Measurements from ENCODE around the gene SLC2A5.

The SLC2A5 gene

DNA sequence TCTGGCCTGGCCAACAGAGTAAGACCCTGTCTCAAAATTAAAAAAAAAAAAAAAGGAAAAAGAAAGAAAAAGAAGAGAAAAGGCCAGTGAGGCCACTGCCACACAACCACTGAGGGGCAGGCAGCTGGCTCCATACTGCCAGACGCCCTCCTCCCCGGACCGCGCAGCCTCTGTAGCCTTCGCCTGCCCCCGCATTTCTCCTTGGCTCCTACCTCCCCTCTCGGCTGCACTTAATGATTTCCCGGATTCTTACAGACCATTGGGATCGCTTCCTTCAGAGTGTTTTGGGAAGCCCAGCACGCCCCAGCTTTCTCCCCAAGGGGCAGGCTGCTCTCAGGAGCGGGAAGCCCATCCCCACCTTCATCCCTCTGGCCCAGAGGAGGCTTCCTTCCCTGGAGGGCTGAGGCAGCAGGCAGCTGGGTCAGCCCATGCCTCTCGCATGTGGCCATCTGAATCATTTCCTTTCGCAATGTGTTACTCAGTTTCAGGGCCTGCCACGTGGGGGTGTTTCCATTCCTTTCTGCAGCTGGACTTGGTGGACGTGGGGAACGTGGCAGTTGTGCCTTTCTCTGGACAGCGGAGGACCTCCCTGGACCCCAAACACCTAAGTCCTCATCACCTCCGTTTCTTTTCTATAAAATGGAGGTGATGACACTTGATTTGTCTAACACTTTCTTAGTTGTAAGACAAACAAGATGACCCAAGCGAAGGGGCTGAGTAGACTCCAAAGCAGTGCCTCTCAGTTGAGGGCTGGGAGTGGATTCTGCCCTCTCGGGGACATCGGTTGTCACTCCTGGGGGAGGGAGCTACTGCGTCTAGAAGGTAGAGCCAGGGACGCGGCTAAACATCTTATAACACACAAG, 2.3 kb downstream of the SLC2A5 start:
- Histone ChIP-seq H3K4me3 (ENCODE audit: low read length) (no peak overlapping the region), H2AFZ (ENCODE audit: low read depth, low read length) (no peak overlapping the region), H3K4me1 (ENCODE audit: insufficient read depth, low read length) (peaks cover 2% of the 10 kb centered on the region), H3K27me3 (ENCODE audit: insufficient read depth, low read length) (no peaks in the 10 kb centered on the region), H3K9me3 (ENCODE audit: low read length) (no peaks in the 10 kb centered on the region), H3K36me3 (ENCODE audit: insufficient read depth, low read length) (no peaks in the 10 kb centered on the region)

DNA sequence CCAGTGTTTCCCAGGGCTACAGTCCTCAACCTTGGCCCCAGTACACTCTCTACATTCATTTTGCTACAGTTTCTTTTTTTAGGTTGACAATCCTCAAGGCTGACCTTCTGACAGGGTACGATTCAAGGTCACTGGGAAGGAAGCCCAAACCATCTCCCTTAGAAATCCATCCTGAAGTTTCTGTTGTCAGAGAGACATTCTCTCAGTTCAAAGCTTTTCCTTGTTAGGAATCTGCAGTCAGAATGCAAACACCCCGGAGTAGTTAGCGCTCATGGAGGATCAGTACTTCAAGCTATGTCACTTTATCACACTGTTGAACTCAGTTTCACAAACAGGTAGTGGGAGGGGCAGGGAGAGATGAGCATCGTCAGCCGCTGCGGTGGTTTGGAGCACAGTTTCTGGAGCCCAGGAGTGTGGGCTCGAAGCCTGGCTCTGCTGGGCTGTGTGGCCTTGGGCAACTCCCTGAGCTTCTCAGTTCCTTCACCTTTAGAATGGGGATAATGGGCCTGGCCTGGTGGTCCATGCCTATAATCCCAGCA, 4.2 kb downstream of the SLC2A5 start:
- H3K36me3 ChIP-seq (ENCODE audit: insufficient read depth, low read length): no peaks in the 10 kb centered on the region
- no peak overlapping the region for H3K4me3 ChIP-seq (ENCODE audit: low read length)
- no peaks in the 10 kb centered on the region for H3K9me3 ChIP-seq (ENCODE audit: low read length)
- no peaks in the 10 kb centered on the region for H3K27me3 ChIP-seq (ENCODE audit: insufficient read depth, low read length)
- peaks cover 2% of the 10 kb centered on the region for H3K4me1 ChIP-seq (ENCODE audit: insufficient read depth, low read length)
- H2AFZ ChIP-seq (ENCODE audit: low read depth, low read length): no peak overlapping the region

DNA sequence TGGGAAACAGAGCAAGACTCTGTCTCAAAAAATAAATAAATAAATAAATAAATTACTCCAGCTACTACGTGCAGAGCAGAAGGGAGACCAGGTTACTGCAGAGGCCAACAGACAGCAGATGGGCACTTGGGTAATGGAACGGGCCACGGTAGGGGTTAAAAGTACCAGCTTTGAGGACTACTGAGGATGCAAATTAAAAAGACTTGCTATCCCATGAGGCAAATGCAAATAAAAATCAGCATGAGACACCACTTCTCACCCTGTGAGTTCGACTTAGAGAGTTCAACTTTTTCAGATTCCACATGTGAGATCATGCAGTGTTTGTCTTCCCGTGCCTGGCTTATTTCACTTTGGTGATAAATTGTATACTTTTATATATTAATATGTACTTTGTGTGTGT, 6.6 kb downstream of the SLC2A5 start:
- Histone ChIP-seq H3K4me3 (ENCODE audit: low read length) (no peak overlapping the region), H3K36me3 (ENCODE audit: insufficient read depth, low read length) (no peaks in the 10 kb centered on the region), H2AFZ (ENCODE audit: low read depth, low read length) (no peak overlapping the region), H3K9me3 (ENCODE audit: low read length) (no peaks in the 10 kb centered on the region), H3K27me3 (ENCODE audit: insufficient read depth, low read length) (no peaks in the 10 kb centered on the region), H3K4me1 (ENCODE audit: insufficient read depth, low read length) (peaks cover 2% of the 10 kb centered on the region)

DNA sequence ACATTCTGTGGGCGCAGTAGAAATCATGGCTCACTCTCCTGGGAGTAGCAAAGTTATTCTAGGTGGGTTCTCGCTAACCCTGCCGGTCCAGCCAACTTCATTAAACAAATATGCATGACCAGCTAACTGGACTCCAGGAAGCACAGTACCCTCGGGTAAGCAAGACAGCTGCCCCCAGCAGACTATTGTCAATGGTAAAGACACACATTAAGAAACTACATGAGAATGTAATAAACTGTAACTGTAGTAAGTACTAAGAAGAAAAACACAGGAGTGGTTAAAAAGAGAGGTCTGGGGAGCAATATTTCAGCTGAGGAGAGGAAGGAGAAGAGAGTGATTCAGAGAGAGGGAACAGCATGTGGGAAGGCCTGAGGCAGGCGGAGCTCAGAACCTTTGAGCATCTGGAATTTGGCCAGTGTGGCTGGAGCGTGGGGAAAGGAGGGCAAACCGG, 7.4 kb downstream of the SLC2A5 start:
- Histone ChIP-seq H3K27me3 (ENCODE audit: insufficient read depth, low read length) (no peaks in the 10 kb centered on the region), H3K4me3 (ENCODE audit: low read length) (no peak overlapping the region), H3K4me1 (ENCODE audit: insufficient read depth, low read length) (peaks cover 2% of the 10 kb centered on the region), H3K9me3 (ENCODE audit: low read length) (no peaks in the 10 kb centered on the region), H2AFZ (ENCODE audit: low read depth, low read length) (no peak overlapping the region), H3K36me3 (ENCODE audit: insufficient read depth, low read length) (no peaks in the 10 kb centered on the region)

DNA sequence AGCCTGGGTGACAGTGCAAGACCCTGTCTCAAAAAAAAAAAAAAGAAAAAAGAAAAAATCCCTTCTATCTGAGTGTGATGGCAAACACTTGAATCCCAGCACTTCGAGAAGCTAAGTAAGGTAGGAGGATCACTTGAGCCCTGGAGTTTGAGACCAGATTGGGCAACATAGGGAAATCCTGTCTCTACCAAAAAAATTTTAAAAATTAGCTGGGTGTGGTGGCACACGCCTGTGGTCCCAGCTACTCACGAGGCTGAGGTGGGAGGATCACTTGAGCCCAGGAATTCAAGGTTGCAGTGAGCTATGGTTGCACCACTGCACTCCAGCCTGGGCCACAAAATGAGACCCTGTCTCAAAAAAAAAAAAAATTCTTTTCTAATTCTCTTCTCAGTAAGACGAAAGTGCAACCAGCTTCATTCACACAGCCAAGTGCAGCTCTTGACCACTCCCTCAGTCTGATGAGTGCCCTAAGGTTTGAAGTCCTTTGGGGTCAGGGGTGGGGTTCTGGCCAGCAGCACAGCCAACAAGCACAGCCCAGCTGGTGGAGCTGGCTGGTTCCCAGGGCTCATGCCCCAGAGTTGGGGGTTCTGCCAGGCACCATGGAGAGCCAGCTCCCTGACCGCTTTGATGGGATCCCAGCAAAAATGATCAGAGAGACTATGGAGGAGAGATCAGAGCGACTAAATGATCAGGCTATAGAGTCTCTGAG, 8.0 kb downstream of the SLC2A5 start:
- Histone ChIP-seq H3K9me3 (ENCODE audit: low read length) (no peaks in the 10 kb centered on the region), H2AFZ (ENCODE audit: low read depth, low read length) (no peak overlapping the region), H3K4me3 (ENCODE audit: low read length) (no peak overlapping the region), H3K36me3 (ENCODE audit: insufficient read depth, low read length) (no peaks in the 10 kb centered on the region), H3K27me3 (ENCODE audit: insufficient read depth, low read length) (no peaks in the 10 kb centered on the region), H3K4me1 (ENCODE audit: insufficient read depth, low read length) (peaks cover 2% of the 10 kb centered on the region)

DNA sequence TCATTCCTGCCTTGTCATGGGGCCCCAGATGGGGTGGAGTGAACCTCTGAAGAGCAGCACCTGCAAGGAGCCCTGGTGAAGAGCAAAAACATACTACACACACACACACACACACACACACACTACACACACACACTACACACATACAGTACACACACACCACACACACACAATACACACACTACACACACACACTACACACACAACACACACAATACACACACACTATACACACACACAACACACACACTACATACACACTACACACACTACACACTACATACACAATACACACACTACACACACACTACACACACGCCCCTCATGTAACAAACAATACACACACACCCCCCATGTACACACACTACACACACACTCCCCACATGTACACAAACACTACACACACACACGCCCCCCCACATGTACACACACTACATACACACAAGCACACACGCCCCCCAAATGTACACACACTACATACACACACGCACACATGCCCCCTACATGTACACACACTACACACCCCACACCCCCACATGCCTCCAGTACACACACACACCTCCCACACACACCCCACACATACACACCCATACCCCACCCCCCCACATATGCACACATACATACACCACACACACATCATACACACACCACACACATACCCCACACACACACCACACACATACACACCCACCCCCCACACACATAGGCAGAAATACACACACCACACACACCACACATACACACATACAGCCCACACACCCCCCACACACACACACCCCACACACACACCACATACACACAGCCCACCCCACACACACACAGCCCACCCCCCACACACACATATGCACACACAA, 9.3 kb downstream of the SLC2A5 start:
- Histone ChIP-seq H3K4me3 (ENCODE audit: low read length) (no peak overlapping the region), H3K36me3 (ENCODE audit: insufficient read depth, low read length) (no peaks in the 10 kb centered on the region), H3K9me3 (ENCODE audit: low read length) (no peaks in the 10 kb centered on the region), H3K4me1 (ENCODE audit: insufficient read depth, low read length) (peaks cover 2% of the 10 kb centered on the region), H2AFZ (ENCODE audit: low read depth, low read length) (no peak overlapping the region), H3K27me3 (ENCODE audit: insufficient read depth, low read length) (no peaks in the 10 kb centered on the region)

DNA sequence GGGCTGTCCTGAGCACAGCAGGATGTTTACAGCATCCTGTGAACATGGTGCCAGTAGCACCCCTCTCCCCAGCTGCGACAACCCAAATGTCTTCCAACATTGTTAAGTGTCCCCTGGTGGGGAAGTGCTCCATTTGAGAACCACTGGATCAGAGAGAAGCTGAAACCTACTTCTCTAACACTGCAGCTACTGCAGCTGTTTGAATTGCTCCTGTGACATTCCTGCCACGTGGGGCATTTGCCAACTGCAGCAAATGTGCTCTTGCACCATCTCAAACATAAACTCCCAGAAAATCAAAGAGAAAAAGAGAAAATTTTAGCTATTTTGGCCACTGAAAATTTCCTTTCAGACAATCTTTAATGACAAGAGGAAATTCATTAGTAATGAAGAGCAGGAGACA, 11.0 kb downstream of the SLC2A5 start:
- no peaks in the 10 kb centered on the region for H3K9me3 ChIP-seq (ENCODE audit: low read length)
- H3K4me3 ChIP-seq (ENCODE audit: low read length): no peak overlapping the region
- H3K4me1 ChIP-seq (ENCODE audit: insufficient read depth, low read length): no peaks in the 10 kb centered on the region
- no peaks in the 10 kb centered on the region for H3K27me3 ChIP-seq (ENCODE audit: insufficient read depth, low read length)
- no peak overlapping the region for H2AFZ ChIP-seq (ENCODE audit: low read depth, low read length)
- H3K36me3 ChIP-seq (ENCODE audit: insufficient read depth, low read length): no peaks in the 10 kb centered on the region

DNA sequence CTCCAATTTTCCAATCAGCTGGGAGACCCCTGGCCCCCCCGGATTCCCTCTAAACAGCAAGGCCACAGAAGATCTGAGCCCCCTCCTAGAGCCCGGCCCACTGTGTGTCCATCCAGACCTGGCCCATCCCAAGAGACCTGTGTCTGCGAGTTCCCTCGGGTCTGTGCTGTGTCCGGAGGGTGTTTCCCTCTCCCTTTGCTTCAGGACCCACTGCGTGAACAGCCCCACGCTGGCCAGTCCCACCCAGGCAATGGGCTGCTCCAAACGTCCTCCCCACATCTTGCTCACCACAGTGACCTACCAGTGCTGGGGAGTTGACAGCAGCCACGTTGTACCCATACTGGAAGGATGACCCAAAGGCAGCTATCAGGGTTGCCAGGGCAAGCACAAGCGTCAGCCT, 11.6 kb downstream of the SLC2A5 start:
- no peaks in the 10 kb centered on the region for H3K27me3 ChIP-seq (ENCODE audit: insufficient read depth, low read length)

DNA sequence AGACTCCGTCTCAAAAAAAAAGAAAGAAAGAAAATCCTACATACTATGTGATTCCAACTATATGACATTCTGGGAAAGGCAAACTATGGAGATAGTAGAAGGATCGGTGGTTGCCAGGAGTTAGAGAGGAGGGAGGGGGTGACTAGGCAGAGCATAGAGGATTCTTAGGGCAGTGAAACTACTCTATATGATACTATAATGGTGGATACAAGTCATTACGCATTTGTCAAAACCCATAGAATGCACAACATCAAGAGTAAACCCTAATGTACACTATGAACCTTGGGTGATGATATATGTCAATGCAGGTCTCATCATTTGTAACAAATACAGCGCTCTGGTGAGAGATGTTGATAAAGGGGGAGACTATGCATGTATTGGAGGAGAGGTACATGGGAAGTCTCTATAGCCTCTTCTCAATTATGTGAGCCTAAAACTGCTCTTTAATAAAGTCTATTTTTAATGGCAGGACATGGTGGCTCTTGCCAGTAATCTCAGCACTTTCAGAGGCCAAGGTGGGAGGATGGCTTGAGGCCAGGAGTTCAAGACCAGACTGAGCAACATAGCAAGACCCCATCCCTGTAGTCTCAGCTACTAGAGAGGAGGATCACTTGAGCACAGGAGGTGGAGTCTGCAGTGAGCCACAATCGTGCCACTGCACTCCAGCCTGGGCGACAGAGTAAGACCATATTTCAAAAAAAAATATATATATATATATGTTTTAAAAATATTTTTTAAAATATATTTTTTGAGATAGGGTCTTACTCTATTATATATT, 17.0 kb downstream of the SLC2A5 start:
- H3K4me1 ChIP-seq (ENCODE audit: insufficient read depth, low read length): no peaks in the 10 kb centered on the region
- H3K4me3 ChIP-seq (ENCODE audit: low read length): no peak overlapping the region
- H3K27me3 ChIP-seq (ENCODE audit: insufficient read depth, low read length): no peaks in the 10 kb centered on the region
- no peaks in the 10 kb centered on the region for H3K36me3 ChIP-seq (ENCODE audit: insufficient read depth, low read length)
- H2AFZ ChIP-seq (ENCODE audit: low read depth, low read length): no peak overlapping the region
- no peaks in the 10 kb centered on the region for H3K9me3 ChIP-seq (ENCODE audit: low read length)

More for the DNA sequence above, 11.6 kb downstream of the SLC2A5 start:
- Histone ChIP-seq H3K4me3 (ENCODE audit: low read length) (no peak overlapping the region), H3K4me1 (ENCODE audit: insufficient read depth, low read length) (no peaks in the 10 kb centered on the region), H2AFZ (ENCODE audit: low read depth, low read length) (no peak overlapping the region), H3K9me3 (ENCODE audit: low read length) (no peaks in the 10 kb centered on the region), H3K36me3 (ENCODE audit: insufficient read depth, low read length) (no peaks in the 10 kb centered on the region)

DNA sequence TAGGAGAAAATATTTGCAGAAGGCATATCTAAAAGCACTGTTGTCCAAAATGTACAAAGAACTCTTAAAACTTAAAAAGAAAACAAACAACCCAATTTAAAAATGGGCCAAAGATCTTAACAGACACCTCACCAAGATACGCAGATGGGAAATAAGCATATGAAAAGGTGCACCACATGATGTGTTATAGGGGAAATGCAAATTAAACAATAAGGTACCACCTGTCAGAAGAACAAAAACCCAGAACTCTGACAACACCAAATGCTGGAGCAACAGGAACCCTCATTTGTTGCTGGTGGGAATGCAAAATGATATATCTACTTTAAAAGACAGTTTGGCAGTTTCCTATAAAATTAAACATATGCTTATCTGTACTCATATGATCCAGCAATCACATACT, 18.1 kb downstream of the SLC2A5 start:
- Histone ChIP-seq H3K27me3 (ENCODE audit: insufficient read depth, low read length) (no peaks in the 10 kb centered on the region), H3K9me3 (ENCODE audit: low read length) (no peaks in the 10 kb centered on the region), H3K4me3 (ENCODE audit: low read length) (no peak overlapping the region), H3K4me1 (ENCODE audit: insufficient read depth, low read length) (no peaks in the 10 kb centered on the region), H3K36me3 (ENCODE audit: insufficient read depth, low read length) (no peaks in the 10 kb centered on the region), H2AFZ (ENCODE audit: low read depth, low read length) (no peak overlapping the region)

DNA sequence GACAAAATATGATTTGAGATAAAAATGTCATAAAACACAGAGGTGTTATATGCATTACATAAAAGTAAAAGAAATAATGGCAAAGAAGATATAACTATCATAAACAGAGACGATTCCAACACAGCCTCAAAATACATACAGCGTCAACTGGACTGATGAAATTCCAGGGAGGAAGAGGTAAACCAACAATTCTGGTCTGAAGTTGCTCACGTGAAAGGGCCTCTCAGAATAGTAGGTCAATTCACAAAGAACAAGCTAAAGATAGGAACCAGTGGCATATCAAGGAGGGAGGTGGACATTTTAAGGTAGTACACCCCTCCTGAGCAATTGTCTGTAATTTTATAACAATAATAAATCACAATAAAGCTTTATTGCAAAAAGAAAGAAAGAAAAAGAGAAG, 18.6 kb downstream of the SLC2A5 start:
- Histone ChIP-seq H3K9me3 (ENCODE audit: low read length) (no peaks in the 10 kb centered on the region), H3K36me3 (ENCODE audit: insufficient read depth, low read length) (no peaks in the 10 kb centered on the region)

DNA sequence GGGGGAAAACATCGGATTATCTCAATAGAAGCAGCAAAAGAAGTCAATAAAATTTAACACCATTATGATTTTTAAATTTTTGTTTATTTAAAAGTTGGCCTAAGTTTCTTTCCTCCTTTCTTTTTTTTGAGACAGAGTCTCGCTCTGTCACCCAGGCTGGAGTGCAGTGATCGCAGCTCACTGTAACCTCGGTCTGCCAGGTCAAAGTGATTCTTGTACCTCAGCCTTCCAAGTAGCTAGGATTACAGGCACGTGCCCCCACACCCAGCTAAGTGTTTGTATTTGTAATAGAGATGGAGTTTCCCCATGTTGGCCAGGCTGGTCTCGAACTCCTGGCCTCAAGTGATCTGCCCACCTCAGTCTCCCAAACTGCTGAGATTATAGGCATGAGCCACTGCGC, 20.9 kb downstream of the SLC2A5 start:
- Histone ChIP-seq H3K4me1 (ENCODE audit: insufficient read depth, low read length) (no peaks in the 10 kb centered on the region), H3K4me3 (ENCODE audit: low read length) (no peak overlapping the region), H3K27me3 (ENCODE audit: insufficient read depth, low read length) (no peaks in the 10 kb centered on the region), H3K9me3 (ENCODE audit: low read length) (no peaks in the 10 kb centered on the region), H3K36me3 (ENCODE audit: insufficient read depth, low read length) (no peaks in the 10 kb centered on the region), H2AFZ (ENCODE audit: low read depth, low read length) (no peak overlapping the region)

More for the DNA sequence above, 18.6 kb downstream of the SLC2A5 start:
- no peak overlapping the region for H3K4me3 ChIP-seq (ENCODE audit: low read length)
- H2AFZ ChIP-seq (ENCODE audit: low read depth, low read length): no peak overlapping the region
- H3K27me3 ChIP-seq (ENCODE audit: insufficient read depth, low read length): no peaks in the 10 kb centered on the region
- no peaks in the 10 kb centered on the region for H3K4me1 ChIP-seq (ENCODE audit: insufficient read depth, low read length)

All from neuron (in vitro differentiated cells).